Superior temporal gyrus (tissue), 1 donor: Measurements from ENCODE around the gene TBC1D14.
A peak's percentile ranks its signal among the peaks of the same experiment; 100 is the strongest.

ENCODE experiments used
- DNase-seq: peaks from one replicate; pipeline ENCODE4 v3.0.0-alpha.2; 2016; ENCODE audit errors: extremely low spot score

The TBC1D14 gene

DNA sequence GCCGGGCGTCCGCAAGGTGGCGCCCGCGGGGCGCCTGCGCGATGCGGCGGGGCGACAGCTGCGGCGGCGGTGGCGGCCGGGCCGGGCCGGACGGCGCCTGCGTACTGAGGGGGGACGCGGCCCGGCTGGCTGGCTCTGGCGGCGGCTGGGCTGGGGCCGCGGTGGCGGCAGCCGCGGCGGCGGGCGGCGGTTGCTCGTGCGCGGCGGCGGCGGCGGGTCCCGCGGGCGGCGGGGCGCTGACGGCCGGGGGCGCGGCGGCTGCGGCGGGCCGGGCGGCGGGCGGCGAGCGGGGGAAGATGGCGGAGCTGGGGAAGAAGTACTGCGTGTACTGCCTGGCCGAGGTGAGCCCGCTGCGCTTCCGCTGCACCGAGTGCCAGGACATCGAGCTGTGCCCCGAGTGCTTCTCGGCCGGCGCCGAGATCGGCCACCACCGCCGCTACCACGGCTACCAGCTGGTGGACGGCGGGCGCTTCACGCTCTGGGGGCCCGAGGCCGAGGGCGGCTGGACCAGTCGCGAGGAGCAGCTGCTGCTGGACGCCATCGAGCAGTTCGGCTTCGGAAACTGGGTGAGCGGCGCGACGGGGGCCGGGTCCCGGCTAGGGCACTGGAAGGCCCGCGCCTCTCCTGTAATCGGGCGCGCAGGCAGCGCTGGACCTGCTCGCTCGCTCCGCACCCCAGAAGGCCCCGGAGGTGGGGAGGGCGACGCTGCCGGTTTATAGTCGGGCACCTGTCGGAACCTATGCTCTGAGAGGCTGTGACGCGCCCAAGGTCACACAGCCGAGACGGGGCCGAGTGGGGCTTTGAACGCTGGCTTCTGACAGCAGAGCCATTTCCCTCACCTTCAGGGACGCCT lies 133.9 kb downstream of the TBC1D14 start, which contains the start of gene TADA2B:
TSS of gene TADA2B (plus strand) at position 89 of the 853 bp plus-strand sequence. CDS start at position 297, 208 bp downstream.
- DNase-seq: no peak

DNA sequence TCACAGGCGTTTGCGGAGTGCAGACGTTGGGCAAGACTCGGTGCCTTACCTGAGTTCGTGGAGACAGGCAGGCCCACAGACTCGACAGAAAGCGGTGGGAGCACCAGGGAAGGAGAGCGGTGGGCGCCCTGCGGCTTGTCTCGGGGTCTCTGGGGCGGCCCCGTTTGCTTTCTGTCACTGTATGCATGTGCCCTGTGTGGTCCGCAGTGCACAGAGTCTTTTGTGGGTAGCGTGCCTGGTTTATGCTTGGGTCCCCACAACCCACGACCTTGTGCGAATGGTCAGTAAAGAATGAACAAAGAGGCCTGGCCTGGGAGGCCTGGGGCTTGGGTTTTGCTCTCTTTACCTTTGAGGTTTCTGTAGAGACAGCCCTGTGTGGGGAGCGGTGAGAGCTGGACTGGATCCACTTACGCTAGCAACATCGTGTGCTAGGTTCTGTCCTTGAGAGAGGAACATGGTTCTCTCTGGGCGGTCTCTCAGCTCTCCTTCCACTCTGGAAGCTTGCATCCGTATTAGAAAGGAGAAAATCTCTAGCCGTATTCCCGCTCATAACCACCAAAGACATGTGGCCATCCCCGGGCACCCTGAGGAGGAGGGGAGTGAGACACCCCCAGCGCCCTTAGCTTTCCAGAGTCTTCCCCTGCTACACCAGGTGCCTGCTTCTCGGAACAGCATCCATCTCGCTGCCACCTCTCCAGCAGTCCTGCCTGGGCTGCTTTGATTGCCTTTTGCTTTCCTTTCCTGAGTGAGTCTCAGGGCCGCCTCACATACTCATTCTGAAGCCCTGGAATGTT lies 134.7 kb downstream of the TBC1D14 start:
- DNase-seq: peak; percentile 20

GRCh38 chr4:7045553-7045952 lies 135.9 kb downstream of the TBC1D14 start:
- DNase-seq: no peak

- DNase-seq: no peak
These were observed 136.6 kb downstream of the TBC1D14 start for GRCh38 chr4:7045961-7046921.

DNA sequence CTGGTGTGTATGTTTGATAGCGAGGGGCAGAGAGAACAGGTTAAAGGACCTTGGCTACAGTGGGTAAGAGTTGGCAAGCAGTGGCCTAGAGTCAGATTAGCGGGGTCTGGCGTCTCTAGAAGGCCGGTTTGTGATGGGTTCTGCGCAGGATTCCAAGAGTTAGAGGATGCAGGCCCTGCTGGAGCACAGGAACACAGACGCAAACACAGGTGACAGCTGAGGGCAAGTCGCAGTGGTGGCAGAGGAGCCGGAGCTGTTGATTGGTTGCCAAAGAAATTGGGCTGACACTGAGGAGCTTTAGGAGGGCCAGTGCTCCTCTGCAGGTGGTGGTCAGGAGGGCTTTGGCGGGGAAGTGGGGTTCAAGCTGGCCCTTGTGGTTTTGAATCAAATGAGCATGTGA lies 137.3 kb downstream of the TBC1D14 start:
- DNase-seq: no peak

- no peak for DNase-seq
These were observed 139.0 kb downstream of the TBC1D14 start for GRCh38 chr4:7048642-7049041.

DNA sequence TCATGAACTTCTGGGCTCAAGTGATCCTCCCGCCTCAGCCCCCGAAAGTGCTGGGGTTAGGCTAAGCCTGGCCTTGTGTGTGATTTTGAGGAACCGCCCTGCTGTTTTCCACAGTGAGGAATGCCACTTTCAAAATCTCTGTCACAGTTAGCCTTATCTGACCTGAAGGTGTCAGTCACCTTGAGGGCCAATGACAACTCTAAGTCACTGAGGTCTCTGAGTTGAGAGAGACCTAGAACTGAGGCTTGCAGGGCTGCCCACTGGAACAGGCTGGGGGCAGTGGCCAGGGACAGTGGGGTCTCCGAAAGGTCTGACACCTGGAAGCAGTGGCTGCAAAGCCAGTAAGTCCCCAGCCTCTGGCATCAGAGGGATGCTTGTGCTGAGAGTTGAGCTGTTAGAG lies 139.7 kb downstream of the TBC1D14 start:
- DNase-seq: no peak

GRCh38 chr4:7049739-7050138 lies 140.1 kb downstream of the TBC1D14 start:
- no peak for DNase-seq

- DNase-seq: no peak
These were observed 141.0 kb downstream of the TBC1D14 start for GRCh38 chr4:7050481-7051143.

DNA sequence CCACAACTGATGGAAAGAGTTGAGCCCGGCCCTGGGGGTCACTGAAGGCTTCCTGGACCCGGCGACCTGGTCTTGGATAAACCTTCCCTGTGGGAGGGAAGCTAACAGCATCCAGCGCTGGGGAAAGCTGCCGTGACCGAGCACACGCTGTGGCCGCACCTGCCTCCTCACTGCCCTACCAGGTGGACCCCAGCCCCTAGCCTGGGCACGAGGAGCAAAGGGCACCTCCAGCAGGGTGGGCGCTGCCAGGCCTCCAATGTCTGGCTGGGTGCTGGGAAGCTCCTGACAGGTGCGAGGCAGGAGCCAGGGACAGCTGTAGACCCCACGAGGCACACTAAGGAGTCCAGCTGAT lies 141.5 kb downstream of the TBC1D14 start:
- no peak for DNase-seq

DNA sequence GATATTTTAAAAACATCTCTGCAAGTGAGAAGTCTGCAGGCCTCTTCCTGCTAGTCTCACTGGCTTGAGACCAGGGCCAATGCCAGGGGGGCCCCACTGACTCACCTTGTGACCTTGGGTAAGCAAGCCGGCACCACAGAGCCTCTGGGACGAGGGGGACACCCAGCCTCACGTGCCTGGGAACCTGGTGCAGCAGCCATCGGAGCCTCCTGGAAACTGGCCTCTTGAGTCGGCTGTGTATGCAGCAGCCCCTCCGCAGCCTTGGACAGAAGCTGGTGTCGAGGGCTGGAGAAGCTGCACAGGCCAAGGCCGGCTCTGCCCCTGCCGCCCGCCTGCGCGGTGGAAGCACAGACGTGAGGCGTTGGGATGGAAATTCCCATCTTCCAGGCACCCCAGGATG lies 142.3 kb downstream of the TBC1D14 start:
- no peak for DNase-seq

DNA sequence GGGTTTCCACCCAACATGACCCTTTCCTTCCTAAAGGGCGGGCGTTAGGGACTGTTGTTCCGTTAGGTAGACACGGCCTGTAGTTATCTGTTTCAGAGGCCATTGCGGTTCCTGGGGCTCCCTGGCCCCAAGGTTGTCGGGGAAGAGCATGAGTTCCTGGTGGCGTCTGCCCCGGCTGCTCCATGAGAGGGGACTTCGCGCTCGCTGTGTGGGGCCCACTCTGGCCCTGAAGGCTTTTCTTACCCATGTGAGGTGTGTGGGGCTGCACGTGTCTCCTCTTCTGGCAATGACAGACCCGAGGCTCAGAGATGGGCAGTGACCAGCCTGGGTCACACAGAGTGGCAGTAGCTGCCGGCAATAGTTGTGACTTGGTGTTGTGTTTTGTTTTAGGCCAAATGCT lies 142.7 kb downstream of the TBC1D14 start:
- no peak for DNase-seq

GRCh38 chr4:7052923-7053715 lies 143.5 kb downstream of the TBC1D14 start:
- no peak for DNase-seq

DNA sequence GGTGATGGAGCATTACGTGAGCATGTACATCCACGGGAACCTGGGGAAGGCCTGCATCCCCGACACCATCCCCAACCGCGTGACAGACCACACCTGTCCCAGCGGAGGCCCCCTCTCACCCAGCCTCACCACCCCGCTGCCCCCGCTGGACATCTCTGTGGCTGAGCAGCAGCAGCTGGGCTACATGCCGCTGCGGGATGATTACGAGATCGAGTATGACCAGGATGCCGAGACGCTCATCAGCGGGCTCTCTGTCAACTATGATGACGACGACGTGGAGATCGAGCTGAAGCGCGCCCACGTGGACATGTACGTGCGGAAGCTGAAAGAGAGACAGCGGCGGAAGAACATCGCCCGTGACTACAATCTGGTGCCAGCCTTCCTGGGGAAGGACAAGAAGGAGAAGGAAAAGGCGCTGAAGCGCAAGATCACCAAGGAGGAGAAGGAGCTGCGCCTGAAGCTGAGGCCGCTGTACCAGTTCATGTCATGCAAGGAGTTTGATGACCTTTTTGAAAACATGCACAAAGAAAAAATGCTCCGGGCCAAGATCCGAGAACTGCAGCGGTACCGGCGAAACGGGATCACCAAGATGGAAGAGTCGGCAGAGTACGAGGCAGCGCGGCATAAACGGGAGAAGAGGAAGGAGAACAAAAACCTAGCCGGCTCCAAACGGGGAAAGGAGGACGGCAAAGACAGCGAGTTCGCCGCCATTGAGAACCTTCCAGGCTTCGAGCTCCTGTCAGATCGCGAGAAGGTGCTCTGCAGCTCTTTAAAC lies 144.7 kb downstream of the TBC1D14 start:
- no peak for DNase-seq

DNA sequence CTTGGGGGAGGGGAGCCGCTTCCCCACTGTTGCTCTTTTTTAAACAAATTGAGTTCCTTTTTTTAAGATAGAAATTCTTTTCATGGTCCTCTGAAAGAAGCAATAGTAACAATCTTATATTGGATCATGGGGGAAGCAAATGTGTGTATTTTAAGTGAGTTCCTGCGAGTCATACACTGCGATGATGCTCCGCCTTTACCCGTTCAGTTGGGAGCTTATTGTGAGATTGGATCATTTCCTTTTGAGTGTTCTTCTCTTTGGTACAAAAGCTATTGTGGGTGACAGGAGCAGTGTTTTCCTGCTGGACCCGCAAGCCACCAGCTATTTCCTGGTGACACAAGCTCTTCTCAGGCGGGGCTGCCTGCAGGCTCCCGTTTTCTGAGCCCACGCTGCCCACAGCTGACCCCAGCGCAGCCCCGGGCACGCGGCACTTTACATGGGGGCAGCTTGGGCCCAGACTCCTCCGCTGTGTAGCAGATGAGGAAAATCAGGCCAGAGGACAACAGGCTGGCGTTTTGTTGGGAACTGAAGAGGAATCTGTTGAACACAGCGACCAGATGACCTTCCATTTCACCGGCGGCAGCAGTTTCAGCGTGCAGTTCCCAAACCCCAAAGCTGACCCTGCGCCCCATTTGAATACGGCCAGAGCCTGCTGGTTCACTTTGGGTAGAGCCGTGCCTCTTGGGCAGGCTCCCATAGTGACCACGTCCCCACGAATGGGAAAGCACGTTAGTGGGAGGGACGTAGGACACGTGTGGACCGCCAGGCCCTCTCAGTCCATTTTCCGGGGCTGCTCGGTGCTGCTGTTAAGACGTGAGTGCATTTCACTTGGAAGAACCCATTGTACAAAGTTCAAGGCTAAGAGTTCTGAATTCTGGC lies 145.7 kb downstream of the TBC1D14 start:
- DNase-seq: no peak

DNA sequence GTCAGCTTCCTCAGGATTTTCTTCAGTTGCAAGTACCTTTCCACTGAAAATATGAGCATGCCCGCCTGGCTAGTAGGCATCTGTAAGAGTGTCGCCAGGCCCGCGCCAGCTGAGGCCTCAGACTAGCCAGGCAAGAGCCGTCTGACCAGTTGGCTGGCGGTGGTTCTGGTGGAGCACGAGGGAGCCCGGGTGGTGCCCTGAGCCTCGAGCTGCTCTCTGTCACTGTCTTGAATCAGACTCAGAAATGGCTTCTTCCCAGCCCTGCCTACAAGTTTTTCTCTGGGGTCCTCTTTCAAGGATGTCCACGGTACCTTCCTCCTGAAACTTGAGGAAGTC lies 146.3 kb downstream of the TBC1D14 start:
- no peak for DNase-seq

GRCh38 chr4:7058792-7059191 lies 149.2 kb downstream of the TBC1D14 start:
- DNase-seq: no peak

DNA sequence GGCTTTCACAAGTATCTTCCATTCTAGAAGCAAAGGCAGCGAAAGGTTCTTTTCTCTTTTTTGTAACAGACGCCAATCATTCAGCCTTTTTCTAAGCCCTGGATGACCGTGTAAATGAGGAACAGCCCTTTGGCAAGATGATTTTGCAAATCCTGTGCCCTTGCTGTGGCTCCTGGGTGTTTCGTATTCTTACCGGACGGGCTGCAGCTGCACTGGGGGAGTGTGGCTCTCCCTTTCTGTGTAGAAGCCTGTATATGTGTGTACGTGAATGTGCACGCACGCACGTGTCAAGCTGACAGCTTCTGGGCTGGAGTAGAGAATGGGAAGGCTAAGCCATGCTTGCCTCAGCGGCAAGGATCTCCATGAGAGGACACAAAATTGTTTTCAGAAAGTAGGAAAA lies 150.0 kb downstream of the TBC1D14 start:
- no peak for DNase-seq
